ENCODE data around the gene CLCN3.

GRCh38 chr4:169634975-169635374, 14.6 kb downstream of the CLCN3 start:
- TF ChIP-seq CTCF (conservative IDR thresholded peaks at IDR 0.05; ENCODE audit: low read depth, low read length), result no peak
- TF ChIP-seq EZH2 (IDR thresholded peaks at IDR 0.05; ENCODE audit: low read length, unreplicated experiment), result no peak
- TF ChIP-seq EZH2phosphoT487 (IDR thresholded peaks at IDR 0.05; ENCODE audit: borderline replicate concordance, low read length), result no peak
